HepG2 (cell line): ENCODE measurements around the gene PPP1R13B. TPM values are rescaled to one million over a fixed set of nuclear protein-coding genes. Genes with fewer than 3 reads are reported as not detected.

Source experiments
- CHD4 ChIP-seq: fragments of 200-600 bp; sonication (generic); IDR thresholded peaks from 2 replicates; pipeline ENCODE4 v1.7.0; 2017; ENCODE audit warnings: mild to moderate bottlenecking, low read length, borderline replicate concordance
- CSRNP1 ChIP-seq: sonication (generic); formaldehyde crosslinking; IDR thresholded peaks from 2 replicates; pipeline ENCODE4 v1.8.1; 2023; ENCODE audit warnings: mild to moderate bottlenecking, missing genetic modification reagents
- KMT2B ChIP-seq: IDR thresholded peaks from 2 replicates; pipeline ENCODE4 v1.6.1; 2016; ENCODE audit warnings: missing genetic modification reagents, missing compliant biosample characterization
- LCORL ChIP-seq, 2 experiments: fragments of 450-650 bp in 1 of 2; sonication (generic) in 1 of 2; formaldehyde crosslinking in 1 of 2; IDR thresholded peaks; 2 replicates each; pipeline versions ENCODE4 v1.5.0 to v1.6.1; 2017 to 2020; ENCODE audit warnings: antibody characterized with exemption in 1 of 2, missing genetic modification reagents in 1 of 2
- NFIC ChIP-seq: IDR thresholded peaks from 2 replicates; pipeline ENCODE4 v1.6.1; 2012; ENCODE audit warnings: mild to moderate bottlenecking, low read length, inconsistent platforms
- PITX1 ChIP-seq: sonication (generic); formaldehyde crosslinking; IDR thresholded peaks from 2 replicates; pipeline ENCODE4 v1.5.1; 2020; ENCODE audit warnings: mild to moderate bottlenecking, missing genetic modification reagents
- PRDM4 ChIP-seq: sonication (generic); formaldehyde crosslinking; IDR thresholded peaks from 2 replicates; pipeline ENCODE4 v1.9.0; 2021; ENCODE audit warnings: missing genetic modification reagents, borderline replicate concordance
- RBAK ChIP-seq: sonication (generic); formaldehyde crosslinking; IDR thresholded peaks from 2 replicates; pipeline ENCODE4 v1.5.1; 2020; ENCODE audit warnings: mild to moderate bottlenecking, missing genetic modification reagents
- ZNF333 ChIP-seq: sonication (generic); formaldehyde crosslinking; IDR thresholded peaks from 2 replicates; pipeline ENCODE4 v1.4.0; 2020; ENCODE audit warnings: mild to moderate bottlenecking, missing genetic modification reagents, borderline replicate concordance
- ZNF775 ChIP-seq: sonication (generic); formaldehyde crosslinking; IDR thresholded peaks from 2 replicates; pipeline ENCODE4 v1.4.0; 2020; ENCODE audit warnings: missing genetic modification reagents, mild to moderate bottlenecking, moderate library complexity, borderline replicate concordance
- polyA plus RNA-seq, 8 experiments: library from polyadenylated mRNA; depleted of rRNA in 3 of 8; stranded (reverse) in 7 of 8; unstranded in 1 of 8; fragments of >200 nt; fragmentation: Illumina TruSeq in 4 of 8; extraction: Trizol in 4 of 8; gene quantifications; 2 replicates each; pipeline versions ENCODE4 v1.2.1 to v1.2.3, GENCODE V29; 2011 to 2016; ENCODE audit warnings: low read depth in 4 of 8, missing spikeins in 1 of 8, mixed read lengths in 1 of 8; ENCODE audit not compliant: insufficient read depth in 1 of 8
- total RNA-seq, 5 experiments: library from RNA; depleted of rRNA; stranded (reverse); fragments of >200 nt; fragmentation: Illumina TruSeq; extraction: Trizol; gene quantifications; 2 replicates each; pipeline ENCODE4 v1.2.3, GENCODE V29; 2016; ENCODE audit warnings: low read depth in 1 of 5
- TF ChIP-seq, protein P1 (sequence below): sonication (generic); formaldehyde crosslinking; IDR thresholded peaks from 2 replicates; pipeline ENCODE4 v1.8.0; 2022; ENCODE audit warnings: missing genetic modification reagents, mild to moderate bottlenecking, inconsistent platforms, borderline replicate concordance
- TF ChIP-seq, protein P2 (sequence below): sonication (generic); formaldehyde crosslinking; IDR thresholded peaks from 2 replicates; pipeline ENCODE4 v1.4.0; 2020; ENCODE audit warnings: missing genetic modification reagents
- TF ChIP-seq, protein P3 (sequence below): sonication (generic); formaldehyde crosslinking; IDR thresholded peaks from 2 replicates; pipeline ENCODE4 v1.9.0; 2021; ENCODE audit warnings: mild to moderate bottlenecking, missing genetic modification reagents

The PPP1R13B gene
- total and polyA plus RNA-seq, 2 of the 13 experiments (the other 11 are each of a cell fraction or from before 2014, with no cell fraction given): 4.6 to 9.4 TPM

DNA sequence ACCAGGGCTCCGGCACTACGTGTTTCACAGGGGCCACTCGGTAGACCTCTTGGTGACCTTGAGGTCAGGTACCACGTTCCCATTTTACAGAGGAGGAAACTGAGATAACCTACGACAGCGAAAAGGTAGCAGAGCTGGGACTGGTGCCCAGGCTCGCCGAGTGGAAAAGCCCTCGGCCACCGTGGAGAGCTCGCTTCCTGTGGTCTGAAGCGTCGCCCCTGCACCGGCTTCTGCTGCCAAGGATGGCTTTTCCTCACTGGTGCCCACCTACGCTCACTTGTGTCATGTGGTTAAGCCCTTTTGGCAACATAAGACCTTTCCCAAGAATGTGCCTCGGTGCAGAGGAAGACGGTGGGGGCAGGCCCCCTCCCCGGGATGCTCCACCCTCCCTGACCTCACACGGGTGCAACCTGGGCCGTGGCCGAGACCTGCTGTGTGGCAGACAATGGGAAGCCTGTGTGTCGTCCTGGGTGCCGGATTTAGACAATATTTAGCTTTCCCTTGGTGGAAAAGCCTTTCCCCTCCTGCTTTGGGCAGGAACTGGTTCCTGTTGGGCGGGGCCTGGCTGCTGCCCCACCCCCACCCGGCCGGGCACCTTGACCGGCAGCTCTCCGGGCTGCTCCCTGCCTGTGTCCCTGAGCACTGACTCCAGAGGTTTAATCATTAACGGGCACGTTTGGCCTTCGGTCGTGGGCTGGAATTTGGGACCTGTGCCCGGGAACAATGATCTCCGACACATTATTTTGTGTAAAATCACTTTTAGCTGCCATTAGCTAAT, 32.4 kb upstream of the PPP1R13B start (continued):
- no peak for TF ChIP-seq PRDM4
- TF ChIP-seq NFIC: peak; percentile 44; the same call in 1 of the 2 replicates
- TF ChIP-seq CSRNP1 (CRISPR knock-in tag): 0 out of 2 replicates have a peak, but pooled peaks have one; percentile 17
- peak; percentile 85 for TF ChIP-seq PITX1
- peak; percentile 18; the same call in 1 of the 2 replicates for TF ChIP-seq KMT2B
- no peak for TF ChIP-seq ZNF333
- TF ChIP-seq, protein P1, sequence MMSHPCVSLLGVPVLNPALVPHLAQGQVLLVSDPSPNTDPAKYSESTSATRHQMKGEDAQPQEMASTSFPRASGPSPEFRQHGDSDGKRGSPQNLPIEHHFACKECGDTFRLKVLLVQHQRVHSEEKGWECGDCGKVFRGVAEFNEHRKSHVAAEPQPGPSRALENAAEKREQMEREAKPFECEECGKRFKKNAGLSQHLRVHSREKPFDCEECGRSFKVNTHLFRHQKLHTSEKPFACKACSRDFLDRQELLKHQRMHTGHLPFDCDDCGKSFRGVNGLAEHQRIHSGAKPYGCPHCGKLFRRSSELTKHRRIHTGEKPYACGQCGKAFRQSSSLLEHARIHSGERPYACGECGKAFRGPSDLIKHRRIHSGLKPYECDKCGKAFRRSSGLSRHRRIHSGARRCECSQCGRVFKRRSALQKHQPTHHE (CRISPR knock-in tag): peak; percentile 39; the same call in 1 of the 2 replicates
- TF ChIP-seq CHD4: peak; percentile 84; the same call in 1 of the 2 replicates
- TF ChIP-seq, protein P2, sequence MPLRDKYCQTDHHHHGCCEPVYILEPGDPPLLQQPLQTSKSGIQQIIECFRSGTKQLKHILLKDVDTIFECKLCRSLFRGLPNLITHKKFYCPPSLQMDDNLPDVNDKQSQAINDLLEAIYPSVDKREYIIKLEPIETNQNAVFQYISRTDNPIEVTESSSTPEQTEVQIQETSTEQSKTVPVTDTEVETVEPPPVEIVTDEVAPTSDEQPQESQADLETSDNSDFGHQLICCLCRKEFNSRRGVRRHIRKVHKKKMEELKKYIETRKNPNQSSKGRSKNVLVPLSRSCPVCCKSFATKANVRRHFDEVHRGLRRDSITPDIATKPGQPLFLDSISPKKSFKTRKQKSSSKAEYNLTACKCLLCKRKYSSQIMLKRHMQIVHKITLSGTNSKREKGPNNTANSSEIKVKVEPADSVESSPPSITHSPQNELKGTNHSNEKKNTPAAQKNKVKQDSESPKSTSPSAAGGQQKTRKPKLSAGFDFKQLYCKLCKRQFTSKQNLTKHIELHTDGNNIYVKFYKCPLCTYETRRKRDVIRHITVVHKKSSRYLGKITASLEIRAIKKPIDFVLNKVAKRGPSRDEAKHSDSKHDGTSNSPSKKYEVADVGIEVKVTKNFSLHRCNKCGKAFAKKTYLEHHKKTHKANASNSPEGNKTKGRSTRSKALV (CRISPR knock-in tag): peak; percentile 84; the same call in 1 of the 2 replicates
- TF ChIP-seq, protein P3, sequence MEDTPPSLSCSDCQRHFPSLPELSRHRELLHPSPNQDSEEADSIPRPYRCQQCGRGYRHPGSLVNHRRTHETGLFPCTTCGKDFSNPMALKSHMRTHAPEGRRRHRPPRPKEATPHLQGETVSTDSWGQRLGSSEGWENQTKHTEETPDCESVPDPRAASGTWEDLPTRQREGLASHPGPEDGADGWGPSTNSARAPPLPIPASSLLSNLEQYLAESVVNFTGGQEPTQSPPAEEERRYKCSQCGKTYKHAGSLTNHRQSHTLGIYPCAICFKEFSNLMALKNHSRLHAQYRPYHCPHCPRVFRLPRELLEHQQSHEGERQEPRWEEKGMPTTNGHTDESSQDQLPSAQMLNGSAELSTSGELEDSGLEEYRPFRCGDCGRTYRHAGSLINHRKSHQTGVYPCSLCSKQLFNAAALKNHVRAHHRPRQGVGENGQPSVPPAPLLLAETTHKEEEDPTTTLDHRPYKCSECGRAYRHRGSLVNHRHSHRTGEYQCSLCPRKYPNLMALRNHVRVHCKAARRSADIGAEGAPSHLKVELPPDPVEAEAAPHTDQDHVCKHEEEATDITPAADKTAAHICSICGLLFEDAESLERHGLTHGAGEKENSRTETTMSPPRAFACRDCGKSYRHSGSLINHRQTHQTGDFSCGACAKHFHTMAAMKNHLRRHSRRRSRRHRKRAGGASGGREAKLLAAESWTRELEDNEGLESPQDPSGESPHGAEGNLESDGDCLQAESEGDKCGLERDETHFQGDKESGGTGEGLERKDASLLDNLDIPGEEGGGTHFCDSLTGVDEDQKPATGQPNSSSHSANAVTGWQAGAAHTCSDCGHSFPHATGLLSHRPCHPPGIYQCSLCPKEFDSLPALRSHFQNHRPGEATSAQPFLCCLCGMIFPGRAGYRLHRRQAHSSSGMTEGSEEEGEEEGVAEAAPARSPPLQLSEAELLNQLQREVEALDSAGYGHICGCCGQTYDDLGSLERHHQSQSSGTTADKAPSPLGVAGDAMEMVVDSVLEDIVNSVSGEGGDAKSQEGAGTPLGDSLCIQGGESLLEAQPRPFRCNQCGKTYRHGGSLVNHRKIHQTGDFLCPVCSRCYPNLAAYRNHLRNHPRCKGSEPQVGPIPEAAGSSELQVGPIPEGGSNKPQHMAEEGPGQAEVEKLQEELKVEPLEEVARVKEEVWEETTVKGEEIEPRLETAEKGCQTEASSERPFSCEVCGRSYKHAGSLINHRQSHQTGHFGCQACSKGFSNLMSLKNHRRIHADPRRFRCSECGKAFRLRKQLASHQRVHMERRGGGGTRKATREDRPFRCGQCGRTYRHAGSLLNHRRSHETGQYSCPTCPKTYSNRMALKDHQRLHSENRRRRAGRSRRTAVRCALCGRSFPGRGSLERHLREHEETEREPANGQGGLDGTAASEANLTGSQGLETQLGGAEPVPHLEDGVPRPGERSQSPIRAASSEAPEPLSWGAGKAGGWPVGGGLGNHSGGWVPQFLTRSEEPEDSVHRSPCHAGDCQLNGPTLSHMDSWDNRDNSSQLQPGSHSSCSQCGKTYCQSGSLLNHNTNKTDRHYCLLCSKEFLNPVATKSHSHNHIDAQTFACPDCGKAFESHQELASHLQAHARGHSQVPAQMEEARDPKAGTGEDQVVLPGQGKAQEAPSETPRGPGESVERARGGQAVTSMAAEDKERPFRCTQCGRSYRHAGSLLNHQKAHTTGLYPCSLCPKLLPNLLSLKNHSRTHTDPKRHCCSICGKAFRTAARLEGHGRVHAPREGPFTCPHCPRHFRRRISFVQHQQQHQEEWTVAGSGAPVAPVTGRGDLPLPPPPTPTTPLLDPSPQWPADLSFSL: no peak
- no peak; the same call in 1 of the 2 replicates for TF ChIP-seq ZNF775 (CRISPR knock-in tag)
- TF ChIP-seq LCORL (IDR thresholded peaks at IDR 0.05): peak; percentile 80
- peak; percentile 99 for TF ChIP-seq LCORL (CRISPR knock-in tag; IDR thresholded peaks at IDR 0.05)
- TF ChIP-seq RBAK (CRISPR knock-in tag): no peak; the same call in 1 of the 2 replicates
